ENCODE results near the gene PIK3C2G. TPM values are rescaled to one million over a fixed set of nuclear protein-coding genes. Genes with fewer than 3 reads are reported as not detected.

PIK3C2G gene
- total and polyA plus RNA-seq, 2 of the 4 experiments (the other 2 are of a cell fraction): not detected

GRCh38 chr12:18457362-18457761 lies 196.0 kb downstream of the PIK3C2G start:
- Histone ChIP-seq H2AK9ac (replicated peaks; ENCODE audit: low read depth, low read length, poor library complexity) (no peak overlapping the region), H3K4ac (ENCODE audit: low read depth, low read length) (no peak overlapping the region), H2BK20ac (ENCODE audit: low read depth, low read length) (no peak overlapping the region), H3K18ac (ENCODE audit: low read depth, low read length) (no peak overlapping the region), H2BK120ac (ENCODE audit: low read depth, low read length) (no peak overlapping the region), H3K9me3 (ENCODE audit: control insufficient read depth, insufficient read depth, low read length) (no peaks in the 10 kb centered on the region), H3K4me2 (ENCODE audit: low read depth, low read length) (no peak overlapping the region), H3K36me3 (ENCODE audit: control insufficient read depth, insufficient read depth, low read length) (no peaks in the 10 kb centered on the region), H2AFZ (replicated peaks; ENCODE audit: low read length, poor library complexity) (no peak overlapping the region), H3K14ac (replicated peaks; ENCODE audit: low read depth, low read length) (no peak overlapping the region), H3K4me3 (ENCODE audit: insufficient read depth, low read depth, low read length) (no peak overlapping the region), H4K5ac (ENCODE audit: low read depth, low read length) (no peak overlapping the region), H2BK15ac (ENCODE audit: low read depth, low read length) (no peak overlapping the region), H4K20me1 (ENCODE audit: insufficient read depth, low read length) (no peaks in the 10 kb centered on the region), H2BK5ac (ENCODE audit: low read depth, low read length, poor library complexity, severe bottlenecking) (no peak overlapping the region), H3K4me1 (ENCODE audit: control insufficient read depth, insufficient read depth, low read length) (peaks cover 2% of the 10 kb centered on the region; the same call in 1 of the 2 replicates), H3K23ac (ENCODE audit: low read depth, low read length) (no peak overlapping the region), H3K9me1 (ENCODE audit: insufficient read depth, low read length) (no peaks in the 10 kb centered on the region), H4K91ac (ENCODE audit: insufficient read depth, low read depth, low read length) (no peak overlapping the region), H3K56ac (ENCODE audit: extremely low read depth, insufficient read depth, low read length) (no peak overlapping the region), H3K27me3 (ENCODE audit: control insufficient read depth, insufficient read depth, low read length) (no peaks in the 10 kb centered on the region), H3K79me1 (ENCODE audit: low read depth in 1 of 2, low read length in 2 of 2) (no peaks in the 10 kb centered on the region), H2AK5ac (ENCODE audit: low read depth, low read length) (no peak overlapping the region), H3K27ac (ENCODE audit: insufficient read depth, low read length) (no peak overlapping the region), H4K8ac (ENCODE audit: low read depth in 2 of 2, low read length in 2 of 2) (no peak overlapping the region), H3K9ac (ENCODE audit: low read depth, low read length) (no peak overlapping the region)
- intact Hi-C loops (cut with micrococcal nuclease): no loop called here
- CTCF ChIA-PET: no interaction called here
- DNase-seq (no peak), ATAC-seq (ENCODE audit: low read depth) (no peak)
- in situ Hi-C loops (cut with MboI; ENCODE audit: low sequenced_read_pairs): no loop called here
- TF ChIP-seq MAFK (IDR thresholded peaks at IDR 0.05; ENCODE audit: low read depth, low read length) (no peak), NFE2L2 (IDR thresholded peaks at IDR 0.05; ENCODE audit: low read depth, low read length) (no peak), RCOR1 (IDR thresholded peaks at IDR 0.05; ENCODE audit: insufficient replicate concordance, low read length) (no peak), SMC3 (IDR thresholded peaks at IDR 0.05; ENCODE audit: low read depth, low read length) (no peak), CTCF (conservative IDR thresholded peaks at IDR 0.05; ENCODE audit: low read depth, low read length) (no peak), MAZ (IDR thresholded peaks at IDR 0.05; ENCODE audit: borderline replicate concordance, low read depth, low read length) (no peak), MXI1 (IDR thresholded peaks at IDR 0.05; ENCODE audit: borderline replicate concordance, low read depth, low read length) (no peak), BHLHE40 (IDR thresholded peaks at IDR 0.05; ENCODE audit: low read depth, low read length) (no peak)
- BruUV-seq (replicated peaks): no TSS peak
- dilution Hi-C loops (cut with HindIII; ENCODE audit: low sequenced_read_pairs, unreplicated experiment): no loop called here
- POLR2A ChIA-PET (ENCODE audit: unreplicated experiment): no interaction called here
- WGBS, 2 experiments (ENCODE audit: extremely low coverage in 2 of 2, insufficient read length in 1 of 2): no CpG with 5 or more reads among the region's 1 CpG

Data from IMR-90 (cell line).